ENCODE results near the gene SCP2D1.

DNA sequence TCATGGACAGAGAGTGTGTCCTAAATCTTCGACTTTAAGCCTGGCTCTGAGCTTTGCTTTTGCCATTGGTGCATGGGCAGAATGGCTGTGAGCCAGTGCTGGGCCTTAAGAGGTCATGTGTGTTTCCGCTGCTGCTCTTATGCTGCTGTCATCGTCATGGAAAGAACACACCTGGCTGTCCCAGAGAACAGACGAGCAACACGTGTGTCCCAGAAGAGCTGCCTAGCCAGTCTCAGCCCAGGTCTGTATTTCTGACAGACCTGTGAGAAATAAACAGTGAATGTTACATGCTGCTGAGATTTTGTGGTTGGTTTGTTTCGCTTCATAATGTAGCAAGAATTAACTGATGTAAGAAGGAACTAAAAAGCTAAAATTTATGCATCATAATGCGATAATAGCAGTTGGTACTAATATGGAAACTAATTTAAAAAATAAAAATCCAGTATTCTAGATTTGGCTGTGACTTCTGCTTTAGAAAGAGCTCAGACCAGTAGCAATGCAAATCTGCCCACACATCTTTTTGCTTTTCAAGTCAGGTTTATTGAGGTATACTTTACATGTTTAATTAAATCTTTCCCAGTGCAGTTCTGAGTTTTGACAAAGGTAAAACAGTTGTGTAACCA is 11.5 kb upstream of the SCP2D1 start:
- TF ChIP-seq, protein P1, sequence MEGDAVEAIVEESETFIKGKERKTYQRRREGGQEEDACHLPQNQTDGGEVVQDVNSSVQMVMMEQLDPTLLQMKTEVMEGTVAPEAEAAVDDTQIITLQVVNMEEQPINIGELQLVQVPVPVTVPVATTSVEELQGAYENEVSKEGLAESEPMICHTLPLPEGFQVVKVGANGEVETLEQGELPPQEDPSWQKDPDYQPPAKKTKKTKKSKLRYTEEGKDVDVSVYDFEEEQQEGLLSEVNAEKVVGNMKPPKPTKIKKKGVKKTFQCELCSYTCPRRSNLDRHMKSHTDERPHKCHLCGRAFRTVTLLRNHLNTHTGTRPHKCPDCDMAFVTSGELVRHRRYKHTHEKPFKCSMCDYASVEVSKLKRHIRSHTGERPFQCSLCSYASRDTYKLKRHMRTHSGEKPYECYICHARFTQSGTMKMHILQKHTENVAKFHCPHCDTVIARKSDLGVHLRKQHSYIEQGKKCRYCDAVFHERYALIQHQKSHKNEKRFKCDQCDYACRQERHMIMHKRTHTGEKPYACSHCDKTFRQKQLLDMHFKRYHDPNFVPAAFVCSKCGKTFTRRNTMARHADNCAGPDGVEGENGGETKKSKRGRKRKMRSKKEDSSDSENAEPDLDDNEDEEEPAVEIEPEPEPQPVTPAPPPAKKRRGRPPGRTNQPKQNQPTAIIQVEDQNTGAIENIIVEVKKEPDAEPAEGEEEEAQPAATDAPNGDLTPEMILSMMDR (IDR thresholded peaks at IDR 0.05): no peak
- no peak for TF ChIP-seq POLR2A (IDR thresholded peaks at IDR 0.05)
